Neural cell (in vitro differentiated cells): Measurements from ENCODE around the gene BPIFB4. TPM values are rescaled to one million over a fixed set of nuclear protein-coding genes. Genes with fewer than 3 reads are reported as not detected.

Experiments
- H2AFZ ChIP-seq: fragments of 200-600, 300-800 bp; sonication (generic), shearing (Covaris generic); 2 replicates; pipeline ENCODE4 v1.6.0; 2014; ENCODE audit warnings: low read depth, mild to moderate bottlenecking, antibody characterized with exemption, low read length, moderate library complexity
- H3F3A ChIP-seq: fragments of 200-600 bp; shearing (Covaris generic); 2 replicates; pipeline ENCODE4 v1.6.1; 2016; ENCODE audit warnings: mild to moderate bottlenecking, moderate library complexity, mixed read lengths, antibody characterized with exemption, low read length; ENCODE audit not compliant: insufficient read depth, poor library complexity, severe bottlenecking
- H3K27ac ChIP-seq: fragments of 200-600, 300-800 bp; sonication (generic), shearing (Covaris generic); 2 replicates; pipeline ENCODE4 v1.5.1; 2014; ENCODE audit warnings: mild to moderate bottlenecking, low read length, moderate library complexity
- H3K27me3 ChIP-seq: fragments of 300-800, 200-600 bp; sonication (generic), shearing (Covaris generic); 2 replicates; pipeline ENCODE4 v1.6.0; 2014; ENCODE audit warnings: mild to moderate bottlenecking, low read depth, low read length, moderate library complexity; ENCODE audit not compliant: insufficient read depth
- H3K36me3 ChIP-seq: fragments of 300-800, 200-600 bp; sonication (generic), shearing (Covaris generic); 2 replicates; pipeline ENCODE4 v1.5.1; 2014; ENCODE audit warnings: mild to moderate bottlenecking, antibody characterized with exemption, low read length, moderate library complexity; ENCODE audit not compliant: insufficient read depth
- H3K4me2 ChIP-seq: fragments of 300-800, 200-600 bp; sonication (generic), shearing (Covaris generic); 2 replicates; pipeline ENCODE4 v1.6.0; 2014; ENCODE audit warnings: mild to moderate bottlenecking, low read length
- H3K4me3 ChIP-seq: fragments of 300-800, 200-600 bp; sonication (generic), shearing (Covaris generic); 2 replicates; pipeline ENCODE4 v1.5.1; 2014; ENCODE audit warnings: mild to moderate bottlenecking, low read length, moderate library complexity
- H3K79me2 ChIP-seq: fragments of 200-600 bp; shearing (Covaris generic); replicated peaks from 2 replicates; pipeline ENCODE4 v1.6.0; 2014; ENCODE audit warnings: mild to moderate bottlenecking, low read length, moderate library complexity; ENCODE audit not compliant: insufficient read depth
- H3K9ac ChIP-seq: fragments of 300-800, 200-600 bp; sonication (generic), shearing (Covaris generic); 2 replicates; pipeline ENCODE4 v1.6.1; 2016; ENCODE audit warnings: mild to moderate bottlenecking, low read length, mixed read lengths
- H3K9me2 ChIP-seq: fragments of 200-600 bp; shearing (Covaris generic); 2 replicates; pipeline ENCODE4 v1.6.1; 2016; ENCODE audit warnings: mild to moderate bottlenecking, low read length, mixed read lengths; ENCODE audit not compliant: insufficient read depth
- H3K9me3 ChIP-seq: fragments of 200-600, 300-800 bp; sonication (generic), shearing (Covaris generic); 2 replicates; pipeline ENCODE4 v1.6.1; 2016; ENCODE audit warnings: mild to moderate bottlenecking, mixed run types, low read length, moderate library complexity, mixed read lengths
- H4K20me1 ChIP-seq: fragments of 200-600 bp; shearing (Covaris generic); 2 replicates; pipeline ENCODE4 v1.6.1; 2016; ENCODE audit warnings: mild to moderate bottlenecking, mixed run types; ENCODE audit not compliant: insufficient read depth
- CTCF ChIP-seq: fragments of 450-650 bp; IDR thresholded peaks from 2 replicates; pipeline ENCODE4 v1.5.1; 2014; ENCODE audit warnings: antibody characterized with exemption, mild to moderate bottlenecking, moderate library complexity; ENCODE audit not compliant: poor library complexity, severe bottlenecking
- EP300 ChIP-seq: fragments of 450-650 bp; conservative IDR thresholded peaks from 2 replicates; pipeline ENCODE4 v1.6.1; 2014; ENCODE audit warnings: antibody characterized with exemption, mild to moderate bottlenecking, moderate library complexity; ENCODE audit not compliant: poor library complexity, severe bottlenecking
- EZH2 ChIP-seq: fragments of 200-600, 300-800 bp; shearing (Covaris generic), sonication (generic); IDR thresholded peaks from 2 replicates; pipeline ENCODE4 v1.6.1; 2014; ENCODE audit warnings: antibody characterized with exemption, low read length, borderline replicate concordance, mild to moderate bottlenecking; ENCODE audit not compliant: insufficient read depth, poor library complexity, severe bottlenecking
- MXI1 ChIP-seq: fragments of 450-650 bp; conservative IDR thresholded peaks from 2 replicates; pipeline ENCODE4 v1.6.1; 2014; ENCODE audit warnings: antibody characterized with exemption, mild to moderate bottlenecking; ENCODE audit not compliant: poor library complexity, severe bottlenecking
- POLR2AphosphoS5 ChIP-seq: IDR thresholded peaks from 2 replicates; pipeline ENCODE4 v1.6.1; 2012
- RAD21 ChIP-seq: fragments of 450-650 bp; conservative IDR thresholded peaks from 2 replicates; pipeline ENCODE4 v1.6.1; 2014; ENCODE audit warnings: antibody characterized with exemption, mild to moderate bottlenecking, moderate library complexity
- REST ChIP-seq: IDR thresholded peaks from 2 replicates; pipeline ENCODE4 v1.6.1; 2012; ENCODE audit warnings: borderline replicate concordance
- SMC3 ChIP-seq: fragments of 450-650 bp; conservative IDR thresholded peaks from 2 replicates; pipeline ENCODE4 v1.6.1; 2014; ENCODE audit warnings: antibody characterized with exemption, mild to moderate bottlenecking, moderate library complexity; ENCODE audit not compliant: poor library complexity
- TAF1 ChIP-seq: IDR thresholded peaks from 2 replicates; pipeline ENCODE4 v1.6.1; 2012; ENCODE audit warnings: low read depth
- polyA plus RNA-seq: library from polyadenylated mRNA; depleted of rRNA; stranded (reverse); fragments of >200 nt; gene quantifications from 2 replicates; pipeline ENCODE4 v1.2.3, GENCODE V29; 2014

Gene BPIFB4
- polyA plus RNA-seq, 1 donor from 2014 or later, result not detected

- no peak for TF ChIP-seq TAF1
- no peak overlapping the region for H2AFZ ChIP-seq
- H3F3A ChIP-seq, result no peaks in the 10 kb centered on the region
- H3K36me3 ChIP-seq, result no peaks in the 10 kb centered on the region
- H3K9me3 ChIP-seq, result no peaks in the 10 kb centered on the region
- H3K9ac ChIP-seq, result no peak overlapping the region
- H3K79me2 ChIP-seq, result no peaks in the 10 kb centered on the region
- no peaks in the 10 kb centered on the region for H3K27me3 ChIP-seq
- no peak overlapping the region for H3K4me3 ChIP-seq
- no peaks in the 10 kb centered on the region for H3K9me2 ChIP-seq
- H3K27ac ChIP-seq, result no peak overlapping the region
- no peaks in the 10 kb centered on the region for H4K20me1 ChIP-seq
- no peak overlapping the region for H3K4me2 ChIP-seq
Measured at GRCh38 chr20:33061658-33062028, 17.8 kb upstream of the BPIFB4 start.

- Histone ChIP-seq H3K4me3 (no peak overlapping the region), H3K4me2 (no peak overlapping the region)
Measured at GRCh38 chr20:33062105-33062824, 17.2 kb upstream of the BPIFB4 start.

More at GRCh38 chr20:33062105-33062824, 17.2 kb upstream of the BPIFB4 start:
- TF ChIP-seq EZH2, result no peak
- TF ChIP-seq TAF1, result no peak
- no peak for TF ChIP-seq MXI1
- no peak for TF ChIP-seq CTCF
- no peak for TF ChIP-seq RAD21
- TF ChIP-seq EP300, result no peak
- TF ChIP-seq POLR2AphosphoS5, result no peak
- TF ChIP-seq SMC3, result no peak
- no peak for TF ChIP-seq REST
- Histone ChIP-seq H3K36me3 (no peaks in the 10 kb centered on the region), H3K9me3 (no peaks in the 10 kb centered on the region), H3K9me2 (no peaks in the 10 kb centered on the region), H3K9ac (no peak overlapping the region), H3F3A (no peaks in the 10 kb centered on the region), H2AFZ (no peak overlapping the region), H4K20me1 (no peaks in the 10 kb centered on the region), H3K27me3 (no peaks in the 10 kb centered on the region), H3K79me2 (no peaks in the 10 kb centered on the region), H3K27ac (no peak overlapping the region)
